Gastroesophageal sphincter (tissue), 3 donors: ENCODE results near the gene PRTG.

ENCODE experiments used
- CTCF ChIP-seq, 4 experiments: fragments of 200-600 bp in 2 of 4; fragments of 450-650 bp in 2 of 4; sonication (generic) in 1 of 4; IDR thresholded peaks; one replicate each; pipeline ENCODE4 v1.5.1; 2017 to 2019; ENCODE audit warnings: antibody characterized with exemption in 4 of 4, mild to moderate bottlenecking in 2 of 4, moderate library complexity in 2 of 4
- EP300 ChIP-seq: sonication (generic); formaldehyde crosslinking; IDR thresholded peaks from one replicate; pipeline ENCODE4 v1.6.1; 2017; ENCODE audit warnings: antibody characterized with exemption, mild to moderate bottlenecking
- POLR2A ChIP-seq, 2 donors: fragments of 450-650 bp; IDR thresholded peaks; one replicate each; pipeline ENCODE4 v1.6.1; 2017; ENCODE audit warnings: antibody characterized with exemption in 2 of 2, mild to moderate bottlenecking in 2 of 2, moderate library complexity in 1 of 2

GRCh38 chr15:55738715-55739114 lies 4.2 kb downstream of the PRTG start:
- no peak for TF ChIP-seq CTCF (IDR thresholded peaks at IDR 0.05)
- no peak for TF ChIP-seq POLR2A (IDR thresholded peaks at IDR 0.05)
- TF ChIP-seq EP300, result no peak
